Stimulated activated CD4-positive, alpha-beta T cell treated with anti-CD3 and anti-CD28 coated beads, Interleukin-1b, Interleukin-23, amount 100 ng/mL, for 4 hours (primary cell): ENCODE results near the gene DNM3.

Experiments used
- DNase-seq, 2 donors: peaks; one replicate each; pipeline ENCODE4 v3.0.0-alpha.2; 2020; ENCODE audit warnings: low read depth in 2 of 2

The DNM3 gene

GRCh38 chr1:172324761-172325160 lies 483.5 kb downstream of the DNM3 start:
- no peak for DNase-seq

- no peak for DNase-seq
These were observed 484.2 kb downstream of the DNM3 start for GRCh38 chr1:172325531-172325930.

GRCh38 chr1:172326136-172326535 lies 484.8 kb downstream of the DNM3 start:
- DNase-seq: no peak

GRCh38 chr1:172328266-172328665 lies 487.0 kb downstream of the DNM3 start:
- no peak for DNase-seq

- no peak for DNase-seq
These were observed 490.9 kb downstream of the DNM3 start for GRCh38 chr1:172332230-172332629.

- DNase-seq: no peak
These were observed 494.1 kb downstream of the DNM3 start for GRCh38 chr1:172335377-172335776.

GRCh38 chr1:172338295-172338735 lies 497.0 kb downstream of the DNM3 start:
- no peak for DNase-seq

- DNase-seq: no peak
These were observed 498.5 kb downstream of the DNM3 start for GRCh38 chr1:172339842-172340241.

GRCh38 chr1:172340520-172340919 lies 499.2 kb downstream of the DNM3 start:
- no peak for DNase-seq

GRCh38 chr1:172341697-172342096 lies 500.4 kb downstream of the DNM3 start:
- DNase-seq: no peak

GRCh38 chr1:172342584-172343239 lies 501.4 kb downstream of the DNM3 start:
- no peak for DNase-seq

- no peak for DNase-seq
These were observed 502.2 kb downstream of the DNM3 start for GRCh38 chr1:172343240-172344160.

- DNase-seq: no peak
These were observed 503.1 kb downstream of the DNM3 start for GRCh38 chr1:172344444-172344843.

GRCh38 chr1:172345077-172345476 lies 503.8 kb downstream of the DNM3 start:
- no peak for DNase-seq

GRCh38 chr1:172347416-172347815 lies 506.1 kb downstream of the DNM3 start:
- no peak for DNase-seq

GRCh38 chr1:172350856-172351255 lies 509.6 kb downstream of the DNM3 start:
- no peak for DNase-seq

GRCh38 chr1:172351346-172351745 lies 510.0 kb downstream of the DNM3 start:
- DNase-seq: no peak

GRCh38 chr1:172351754-172352161 lies 510.5 kb downstream of the DNM3 start:
- DNase-seq: no peak

- no peak for DNase-seq
These were observed 511.1 kb downstream of the DNM3 start for GRCh38 chr1:172352435-172352834.

- DNase-seq: no peak
These were observed 513.3 kb downstream of the DNM3 start for GRCh38 chr1:172354291-172355274.

GRCh38 chr1:172356620-172357019 lies 515.3 kb downstream of the DNM3 start:
- DNase-seq: no peak
